HG03558 (cell line): ENCODE measurements around the gene SPAG5.

ENCODE experiments used
- ATAC-seq: cut with Tn5 transposase; IDR thresholded peaks from one replicate; pipeline ENCODE4 v1.9.1; 2021; ENCODE audit warnings: moderate number of reproducible peaks; ENCODE audit not compliant: unreplicated experiment; ENCODE audit errors: extremely low read depth

SPAG5 gene

DNA sequence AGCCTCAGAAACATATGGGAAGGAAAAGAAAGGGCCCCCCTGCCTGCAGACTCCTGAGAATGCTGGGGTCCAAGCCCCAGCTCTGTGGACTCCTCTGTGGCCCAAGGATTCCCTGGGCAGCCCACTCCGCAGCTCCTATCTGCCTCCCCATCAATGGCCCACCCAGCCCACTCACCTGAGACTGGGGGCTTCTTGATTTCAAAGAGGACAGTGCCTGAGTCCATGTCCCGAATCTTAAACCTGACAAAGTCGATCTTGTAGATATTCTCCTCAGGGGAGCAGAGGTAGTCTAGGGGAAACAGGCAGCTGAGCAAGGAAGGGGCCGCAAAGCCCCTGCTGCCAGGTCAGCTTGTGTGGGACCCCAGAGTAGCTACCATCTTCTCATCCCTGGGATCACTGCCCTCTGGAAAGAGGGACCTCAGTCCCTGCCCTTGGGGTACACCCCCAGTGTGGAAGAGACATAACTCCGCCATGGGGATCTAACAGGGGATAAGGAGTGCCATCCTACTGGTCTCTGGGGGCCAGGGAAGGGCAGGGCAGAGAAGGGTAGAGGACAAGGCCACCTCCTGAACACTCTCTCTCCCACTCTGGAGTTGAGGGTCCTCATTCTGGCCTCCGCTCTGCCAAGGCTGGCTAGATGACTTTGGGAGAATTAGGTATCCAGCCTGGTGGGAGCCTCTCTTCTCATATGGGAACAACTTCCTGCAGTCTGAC is 50.3 kb downstream of the SPAG5 start:
- no peak for ATAC-seq

DNA sequence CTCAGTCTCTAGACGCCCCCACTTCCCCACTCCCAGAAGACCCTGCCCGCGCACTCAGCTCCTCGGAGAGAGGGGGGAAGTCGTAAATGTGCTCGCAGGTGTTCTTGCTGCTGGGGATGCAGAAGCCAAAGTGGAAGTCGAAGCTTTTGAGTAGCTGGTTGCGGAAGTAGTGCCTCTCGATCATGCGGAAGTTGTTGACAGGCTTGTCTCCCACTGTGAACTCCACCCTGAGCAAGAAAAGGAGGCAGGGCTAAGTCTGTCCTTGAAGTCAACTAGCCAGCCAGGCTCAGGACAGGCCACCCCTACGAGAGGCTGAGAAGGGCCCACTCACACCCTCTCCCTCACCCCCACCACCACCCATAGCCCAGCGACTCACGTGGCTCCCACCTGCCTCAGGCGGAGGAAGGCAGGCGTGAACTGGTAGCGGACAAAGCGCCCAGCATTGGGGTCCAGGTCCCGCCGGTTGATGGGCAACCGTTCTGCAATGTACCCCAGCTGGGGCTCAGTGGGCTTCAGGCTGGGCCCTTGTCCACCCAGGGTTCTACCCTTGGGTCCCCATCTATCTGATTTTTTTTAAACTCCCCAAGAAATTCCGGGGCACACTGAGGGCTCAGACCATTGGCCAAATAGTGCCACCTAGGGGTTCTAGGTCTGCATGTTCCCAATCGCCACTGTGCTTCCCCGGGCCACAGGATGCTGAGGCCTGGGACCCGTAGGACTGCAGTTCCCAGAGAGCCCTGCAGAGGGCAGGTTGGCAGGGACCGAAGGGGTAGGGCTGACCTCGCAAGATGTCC is 51.0 kb downstream of the SPAG5 start:
- ATAC-seq: no peak

DNA sequence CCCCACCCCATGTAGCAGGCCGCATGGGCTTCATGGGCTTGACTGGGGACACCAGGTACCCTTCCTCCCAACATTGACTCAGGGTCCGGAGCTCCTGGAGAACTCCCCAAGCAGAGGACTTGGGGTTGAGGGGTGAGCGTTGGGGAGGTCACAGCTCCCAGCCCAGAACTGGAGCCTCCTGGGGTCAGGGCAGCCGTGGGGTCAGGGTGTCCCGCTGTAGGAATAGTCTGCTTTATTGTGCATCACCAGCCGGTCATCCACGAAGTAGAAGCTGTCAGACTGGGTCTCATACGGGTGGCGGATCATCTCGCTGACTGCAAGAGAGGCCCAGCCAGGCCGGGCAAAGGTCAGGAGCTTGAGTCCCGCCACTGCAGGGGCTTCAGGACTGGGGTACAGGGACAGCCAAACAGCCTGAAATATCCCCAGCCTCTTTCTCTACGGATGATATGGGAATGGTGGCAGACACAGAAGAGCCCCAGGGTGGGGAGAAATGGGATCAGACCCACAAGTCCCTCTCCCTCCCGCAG is 51.7 kb downstream of the SPAG5 start:
- no peak for ATAC-seq

DNA sequence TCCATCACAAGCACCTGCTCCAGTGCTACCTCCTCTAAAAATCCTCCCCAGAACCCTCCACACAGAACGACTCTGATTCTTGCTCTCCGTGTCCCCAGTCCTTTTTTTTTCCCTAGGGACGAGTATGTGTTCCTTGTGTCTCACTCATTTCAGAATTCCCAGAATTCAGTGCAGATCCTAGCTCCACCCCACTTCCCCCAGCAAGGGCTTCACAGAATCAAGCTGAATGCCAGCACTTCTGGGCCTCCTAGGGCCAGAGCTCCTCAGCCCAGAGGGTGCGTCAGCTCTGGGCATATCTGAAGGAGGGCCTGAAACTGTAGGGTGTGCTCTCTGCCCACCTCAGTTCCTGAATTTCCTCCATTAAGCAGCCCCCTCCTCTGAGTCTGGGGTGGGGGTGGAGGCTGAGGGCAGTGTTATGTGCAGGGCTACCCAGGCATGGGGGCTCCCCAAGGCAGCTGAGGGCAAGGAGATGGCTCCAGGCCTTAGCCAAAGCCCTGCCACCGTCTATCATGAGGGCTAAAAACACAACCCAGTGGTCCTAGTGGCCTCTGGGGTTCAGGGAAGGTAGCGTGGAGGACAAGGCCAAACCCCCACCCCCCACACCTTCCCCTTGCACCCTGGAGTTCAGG is 52.9 kb downstream of the SPAG5 start:
- ATAC-seq: no peak

DNA sequence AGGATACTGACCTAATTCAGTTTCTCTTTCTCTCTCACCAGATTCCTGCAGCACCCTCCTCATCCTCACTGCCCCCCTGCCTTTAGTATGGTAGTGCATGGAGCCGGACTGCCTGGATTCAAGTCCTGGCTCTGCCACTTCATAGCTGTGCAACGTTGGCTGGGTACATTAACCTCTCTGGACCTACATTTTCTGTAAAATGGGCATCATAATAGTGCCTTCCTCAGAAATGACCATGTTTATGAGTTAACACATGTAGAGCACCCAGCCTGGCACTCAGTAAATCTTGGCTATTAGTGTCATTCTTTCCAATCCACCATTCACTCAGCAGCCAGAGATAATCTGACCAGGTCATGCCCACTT is 53.7 kb downstream of the SPAG5 start:
- no peak for ATAC-seq

DNA sequence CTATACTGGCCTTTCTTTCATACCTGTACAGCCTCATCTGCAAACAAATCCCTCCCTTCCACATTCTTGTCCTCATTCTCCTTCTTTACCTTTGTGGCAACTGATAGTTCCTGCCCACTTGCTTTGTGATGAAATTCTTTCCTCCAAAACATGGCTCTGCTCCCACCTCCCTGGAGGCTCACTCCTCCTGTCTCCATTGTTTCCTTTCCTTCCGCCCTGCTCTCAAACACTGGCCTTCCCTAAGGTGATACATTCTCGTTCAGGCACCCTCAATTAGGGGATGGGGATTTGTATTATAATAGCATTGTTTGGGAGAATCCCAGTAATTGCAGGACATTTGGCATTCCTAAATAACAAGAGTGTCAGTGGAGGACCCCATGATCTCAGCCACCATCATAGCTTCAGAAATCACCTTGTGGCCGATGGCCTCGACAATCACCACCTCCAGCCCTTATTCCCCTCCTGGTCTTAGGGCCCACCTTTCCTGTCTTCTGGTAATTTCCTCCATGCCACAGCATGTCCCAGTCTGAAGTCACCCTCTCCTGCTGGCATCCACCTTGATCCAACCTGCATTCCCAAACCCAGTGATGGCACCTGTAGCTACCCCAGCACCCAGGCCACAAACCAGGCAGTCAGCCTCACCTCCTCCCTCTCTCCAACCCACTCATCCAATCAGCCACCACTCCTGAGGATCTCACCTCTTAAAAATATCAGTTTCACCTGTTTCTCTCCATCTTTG is 54.3 kb downstream of the SPAG5 start:
- no peak for ATAC-seq

DNA sequence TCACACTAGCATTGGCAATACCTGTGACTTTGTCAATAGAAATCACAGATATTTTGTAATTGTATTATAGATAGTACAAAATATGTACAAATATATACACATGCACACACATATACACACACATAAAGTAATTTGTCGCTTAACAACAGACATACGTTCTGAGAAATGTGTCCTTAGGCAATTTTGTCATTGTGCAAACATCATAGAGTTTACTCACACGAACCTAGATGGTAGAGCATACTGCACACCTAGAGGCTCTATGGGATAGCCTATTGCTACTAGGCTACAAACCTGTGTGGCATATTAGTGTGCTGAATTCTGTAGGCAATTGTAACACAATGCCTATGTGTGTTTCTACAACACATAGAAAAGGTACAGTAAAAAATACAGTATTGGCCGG is 57.4 kb downstream of the SPAG5 start:
- no peak for ATAC-seq

DNA sequence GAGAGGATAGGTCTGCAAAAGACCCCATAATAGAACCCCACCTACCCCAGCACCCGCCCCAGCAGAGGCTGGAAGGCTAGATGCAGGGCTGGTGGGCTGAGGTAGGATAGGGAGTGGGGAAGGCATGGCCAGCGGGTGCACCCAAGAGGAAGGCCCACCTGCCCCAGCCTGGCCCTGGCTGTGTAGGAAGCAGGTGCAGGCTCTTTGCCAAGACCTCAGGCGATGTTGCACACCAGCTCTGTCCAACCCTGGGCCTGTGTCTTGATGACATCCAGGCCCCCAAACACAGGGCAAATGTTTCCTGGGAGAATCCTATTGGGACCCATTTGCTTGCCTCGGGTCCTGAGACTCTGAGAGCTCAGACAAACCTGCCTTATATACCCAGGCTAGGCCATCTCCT is 58.6 kb downstream of the SPAG5 start:
- ATAC-seq: no peak

DNA sequence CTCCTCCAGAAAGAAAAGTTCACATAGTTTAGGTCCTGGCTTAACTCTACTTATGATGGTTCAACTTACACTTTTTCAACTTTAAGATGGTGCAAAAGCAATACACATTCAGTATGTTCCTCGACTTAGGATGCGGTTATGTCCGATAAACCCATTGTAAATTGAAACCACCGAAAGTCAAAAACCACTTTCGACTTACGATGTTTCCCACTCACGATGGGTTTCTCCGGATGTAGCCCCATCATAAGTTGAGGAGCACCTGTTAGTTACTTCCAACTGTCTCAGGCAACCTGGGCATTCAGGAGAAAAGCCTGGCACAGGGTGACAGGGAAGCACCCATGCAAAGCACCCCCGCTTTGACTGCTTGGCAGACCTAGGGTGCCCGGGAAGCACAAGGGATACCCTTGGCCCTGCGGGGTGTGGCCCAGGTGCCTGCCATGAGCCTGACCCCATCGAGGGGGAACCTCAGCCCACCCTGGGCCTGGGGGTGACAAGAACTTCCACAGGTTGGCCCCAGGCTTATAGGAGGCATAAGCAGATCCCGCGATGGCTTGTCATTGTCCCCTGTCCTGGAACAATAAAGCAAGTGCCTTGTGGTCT is 60.4 kb downstream of the SPAG5 start:
- ATAC-seq: no peak

DNA sequence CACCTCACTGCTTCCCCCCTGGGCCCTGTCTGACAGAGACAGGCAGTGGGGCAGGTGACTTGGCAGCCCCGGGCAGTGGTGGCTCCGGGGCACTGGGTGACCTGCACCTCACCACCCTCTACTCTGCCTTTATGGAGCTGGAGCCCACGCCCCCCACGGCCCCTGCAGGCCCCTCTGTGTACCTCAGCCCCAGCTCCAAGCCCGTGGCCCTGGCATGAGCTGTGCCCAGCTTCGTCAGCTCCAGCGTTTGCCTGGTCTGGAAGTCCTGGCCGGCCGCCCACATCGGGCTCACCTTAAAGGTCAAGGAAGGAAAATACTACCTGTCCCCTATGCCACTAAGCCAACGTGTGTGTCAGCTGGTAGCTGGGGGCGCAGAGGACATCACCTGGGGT is 61.6 kb downstream of the SPAG5 start:
- no peak for ATAC-seq

DNA sequence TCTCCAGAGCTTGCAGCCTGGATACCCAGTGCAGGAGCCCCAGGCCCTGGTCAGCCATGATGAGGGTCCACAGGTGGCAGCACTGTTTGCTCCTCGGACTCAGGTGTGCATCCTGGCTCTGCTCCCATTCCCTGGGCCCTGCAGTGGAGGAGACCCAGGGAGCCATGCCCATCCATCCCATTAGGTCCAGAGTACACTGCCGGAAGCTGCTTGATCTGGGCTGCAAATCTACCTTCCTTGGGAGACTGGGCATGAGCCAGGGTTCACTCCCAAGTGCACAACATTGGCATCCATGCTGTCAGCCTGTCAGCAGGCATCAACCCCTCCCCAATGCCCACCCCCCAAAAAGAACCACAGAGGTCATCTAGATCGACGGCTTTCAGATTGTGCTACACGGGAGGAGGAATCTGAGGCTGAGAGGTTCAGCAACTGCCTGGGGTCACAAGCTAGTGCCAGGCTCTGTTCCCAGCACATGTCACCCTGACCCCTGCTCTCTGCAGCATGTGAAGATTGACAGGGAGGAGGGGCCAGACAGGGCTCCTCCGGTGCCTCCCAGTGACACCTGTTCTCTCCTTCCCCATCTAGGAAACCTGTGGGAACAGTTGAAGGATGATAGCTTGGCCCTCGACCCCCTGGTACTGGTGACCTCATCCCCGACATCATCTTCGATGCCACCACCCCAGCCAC is 62.1 kb downstream of the SPAG5 start:
- no peak for ATAC-seq

DNA sequence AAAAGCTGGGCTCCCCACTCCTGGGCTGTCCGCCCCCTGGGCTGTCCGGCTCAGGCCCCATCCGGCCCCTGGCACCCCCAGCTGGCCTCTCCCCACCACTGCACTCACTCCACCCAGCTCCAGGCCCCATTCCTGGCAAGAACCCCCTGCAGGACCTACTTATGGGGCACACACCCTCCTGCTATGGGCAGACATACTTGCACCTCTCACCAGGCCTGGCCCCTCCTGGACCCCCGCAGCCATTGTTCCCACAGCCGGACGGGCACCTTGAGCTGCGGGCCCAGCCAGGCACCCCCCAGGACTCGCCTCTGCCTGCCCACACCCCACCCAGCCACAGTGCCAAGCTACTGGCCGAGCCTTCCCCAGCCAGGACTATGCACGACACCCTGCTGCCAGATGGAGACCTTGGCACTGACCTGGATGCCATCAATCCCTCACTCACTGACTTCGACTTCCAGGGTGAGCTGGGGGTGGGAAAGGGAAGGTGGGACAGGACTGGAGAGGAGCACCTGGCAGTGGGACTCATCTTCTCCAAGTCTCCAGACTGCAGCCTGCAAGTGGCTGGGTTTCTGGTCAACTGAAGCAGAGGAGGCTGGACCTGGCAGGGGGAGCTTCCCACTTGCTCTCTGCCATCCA is 64.0 kb downstream of the SPAG5 start:
- no peak for ATAC-seq

DNA sequence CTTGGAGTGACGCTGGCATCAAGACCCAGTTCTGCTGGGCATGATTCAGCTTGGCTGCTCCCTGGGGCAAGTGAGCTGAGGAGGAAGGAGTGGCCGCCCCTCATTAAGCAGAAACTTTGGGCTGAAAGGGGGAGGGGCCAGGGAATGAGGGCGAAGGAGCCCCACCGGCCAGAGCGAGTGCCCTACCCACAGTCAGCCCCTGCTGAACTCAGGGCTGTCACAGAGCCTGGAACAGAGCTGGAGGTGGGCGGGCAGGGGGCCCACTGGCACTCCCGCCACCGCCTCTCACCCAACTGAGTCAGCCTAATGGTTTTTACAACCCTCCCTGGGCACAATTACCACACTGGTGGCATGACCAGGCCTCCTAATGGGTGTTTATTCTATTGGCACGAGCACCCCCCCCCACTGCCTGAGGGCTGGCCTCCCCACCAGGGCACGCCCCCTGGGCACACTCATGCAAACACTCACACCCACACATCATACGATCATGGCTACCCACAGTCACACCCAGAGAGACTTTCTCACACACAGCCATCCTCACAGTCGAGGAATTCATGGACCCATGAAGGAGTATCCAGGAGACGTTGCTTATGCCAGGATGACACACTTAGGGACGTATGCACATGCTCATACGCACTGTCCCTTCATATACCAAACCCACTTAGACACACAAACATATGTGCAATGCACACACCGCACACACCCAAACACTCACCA is 65.6 kb downstream of the SPAG5 start:
- ATAC-seq: no peak

DNA sequence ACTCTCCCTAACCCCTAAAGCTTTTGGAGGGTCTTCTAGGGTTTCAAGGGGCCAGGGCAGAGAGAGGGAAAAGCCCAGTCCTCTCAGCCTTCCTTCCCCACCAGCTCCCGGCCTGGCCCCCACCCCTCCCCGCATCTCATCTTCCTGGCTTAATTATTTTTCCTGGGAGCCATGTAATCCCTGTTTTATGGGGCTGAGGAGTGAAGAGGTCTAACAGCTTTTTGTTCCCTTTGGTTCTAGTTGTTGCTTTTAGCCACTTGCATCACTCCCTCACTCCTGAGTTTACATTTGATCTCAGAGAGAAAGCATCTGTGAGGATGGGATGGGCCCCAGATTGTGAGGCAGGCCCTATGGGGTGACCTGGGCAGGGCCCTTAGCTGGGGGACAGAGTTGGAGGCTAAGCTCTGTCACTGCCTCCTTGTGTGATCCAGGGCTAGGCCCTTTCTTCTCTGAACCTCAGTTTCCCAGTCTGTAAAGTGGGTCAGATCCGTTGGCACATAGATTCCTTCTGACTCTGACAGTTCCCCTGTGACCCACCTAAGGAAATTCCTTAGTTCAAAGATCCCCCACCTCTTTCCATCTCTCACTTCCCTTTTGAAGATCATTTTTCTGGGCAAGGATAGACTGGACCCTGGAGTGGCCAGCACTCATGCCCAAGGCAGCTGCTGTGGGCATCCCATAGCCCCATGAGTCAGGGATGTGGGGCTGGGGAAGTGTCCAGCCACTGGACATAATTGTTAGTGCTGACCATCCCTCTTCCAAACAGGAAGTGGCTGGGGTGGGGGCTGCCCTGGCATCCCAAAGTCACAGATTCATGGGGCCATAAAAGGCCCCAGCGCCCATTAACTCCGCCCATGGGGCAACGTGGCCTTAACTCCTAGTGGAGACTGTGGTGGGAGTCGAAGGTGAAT is 66.5 kb downstream of the SPAG5 start:
- no peak for ATAC-seq

DNA sequence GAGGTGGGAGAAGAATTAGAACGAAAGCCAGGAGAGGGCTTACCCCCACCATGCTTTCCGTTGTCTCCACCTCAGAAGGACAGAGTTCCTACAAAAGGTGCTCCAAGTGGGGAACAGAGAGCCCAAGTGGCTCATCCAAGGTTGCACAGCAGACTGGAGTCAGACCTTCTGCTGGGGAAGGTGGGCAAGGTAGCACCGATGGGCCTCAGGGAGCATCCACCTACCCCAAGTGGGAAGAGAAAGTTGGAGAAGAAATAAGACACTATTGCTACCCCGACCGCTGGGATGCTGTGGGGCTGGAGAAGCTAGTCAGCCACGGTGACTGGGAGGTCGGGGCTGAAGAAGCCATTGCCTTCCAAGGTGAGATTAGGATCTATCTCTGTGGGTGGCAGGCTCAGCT is 67.9 kb downstream of the SPAG5 start:
- no peak for ATAC-seq

DNA sequence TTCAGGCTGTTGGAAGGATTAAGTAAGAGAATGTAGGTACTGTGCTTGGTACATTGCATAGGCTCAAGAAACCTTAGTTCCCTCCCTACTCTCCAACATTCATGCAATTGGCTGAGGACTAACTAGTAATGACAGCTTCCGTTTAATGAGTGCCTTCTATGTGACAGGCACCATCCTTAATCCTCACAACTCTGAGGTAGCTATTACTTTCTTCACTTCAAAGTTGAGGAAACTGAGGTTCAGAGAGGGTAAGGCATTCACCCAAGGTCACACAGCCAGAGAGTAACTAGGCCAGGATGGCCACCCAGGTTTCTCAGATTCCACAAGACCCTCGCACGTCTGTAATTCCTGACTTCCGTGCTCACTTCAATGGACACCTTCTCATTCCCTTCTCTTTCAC is 68.6 kb downstream of the SPAG5 start:
- no peak for ATAC-seq

DNA sequence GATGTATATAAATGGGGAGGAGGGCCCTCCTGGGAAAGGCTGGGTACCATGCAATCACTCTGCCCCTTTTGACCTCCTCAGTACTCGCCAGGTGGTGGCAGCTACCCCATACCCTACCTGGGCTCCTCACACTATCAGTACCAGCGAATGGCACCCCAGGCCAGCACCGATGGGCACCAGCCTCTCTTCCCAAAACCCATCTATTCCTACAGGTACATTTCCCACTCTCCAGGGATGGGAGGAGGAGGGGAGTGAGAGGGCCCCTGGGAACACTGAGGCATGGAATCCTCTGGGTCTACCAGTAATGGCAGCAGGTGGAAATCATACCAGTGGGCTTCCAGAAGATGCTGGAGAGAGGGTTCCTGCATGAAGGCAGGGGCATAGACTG is 69.8 kb downstream of the SPAG5 start:
- ATAC-seq: no peak
